Astrocyte (in vitro differentiated cells and primary cell): Measurements from ENCODE around the gene GIPC3. TPM values are rescaled to one million over a fixed set of nuclear protein-coding genes. Genes with fewer than 3 reads are reported as not detected.

Experiments
- total RNA-seq: library from RNA; stranded (reverse); gene quantifications from 2 replicates; pipeline ENCODE4 v1.2.1, GENCODE V29; 2021

Gene GIPC3
- total RNA-seq, 1 donor from 2014 or later = 0.09 TPM

Other genes starting within 250 kb of the GIPC3 start
- gene NFIC, start 218.9 kb upstream of the GIPC3 start, total RNA-seq = 38.3 and 49.8 TPM in 2 replicates
- gene SMIM24, start 105.0 kb upstream of the GIPC3 start, total RNA-seq = not detected in 2 replicates
- not detected in 2 replicates for gene SMIM44, start 102.0 kb upstream of the GIPC3 start, total RNA-seq
- 14.5 and 16.2 TPM in 2 replicates for gene DOHH, start 84.8 kb upstream of the GIPC3 start, total RNA-seq
- gene FZR1, start 79.2 kb upstream of the GIPC3 start, total RNA-seq = 47.0 and 51.8 TPM in 2 replicates
- gene TEKTIP1, start 46.3 kb upstream of the GIPC3 start, total RNA-seq = 0.68 TPM in 1 of 2 replicates, not detected in the other
- 181 and 201 TPM in 2 replicates for gene MFSD12, start 27.9 kb upstream of the GIPC3 start, total RNA-seq
- 55.9 and 63.8 TPM in 2 replicates for gene HMG20B, start 12.5 kb upstream of the GIPC3 start, total RNA-seq
- gene TBXA2R, start 21.4 kb downstream of the GIPC3 start, total RNA-seq = 0.31 and 0.39 TPM in 2 replicates
- gene CACTIN, start 41.3 kb downstream of the GIPC3 start, total RNA-seq = 22.0 and 26.7 TPM in 2 replicates
- gene PIP5K1C, start 115.0 kb downstream of the GIPC3 start, total RNA-seq = 42.0 and 44.2 TPM in 2 replicates
- gene TJP3, start 122.9 kb downstream of the GIPC3 start, total RNA-seq = 0.58 and 2.0 TPM in 2 replicates
- gene APBA3, start 176.2 kb downstream of the GIPC3 start, total RNA-seq = 16.4 and 16.5 TPM in 2 replicates
- gene MRPL54, start 177.2 kb downstream of the GIPC3 start, total RNA-seq = 41.6 and 43.5 TPM in 2 replicates
- not detected in 2 replicates for gene RAX2, start 186.8 kb downstream of the GIPC3 start, total RNA-seq
- gene MATK, start 200.9 kb downstream of the GIPC3 start, total RNA-seq = 0.22 TPM in 1 of 2 replicates, not detected in the other